ENCODE measurements around the gene TNNT3.
A peak's percentile ranks its signal among the peaks of the same experiment; 100 is the strongest.

The TNNT3 gene

GRCh38 chr11:1919391-1920127 lies at the start of gene TNNT3:
Gene TNNT3 (plus strand): TSS chr11:1919703. CDS start chr11:1922875, 3,172 bp downstream.
- H3K9me3 Mint-ChIP-seq: no peaks in the 10 kb centered on the region
- peaks cover 7% of the 10 kb centered on the region for H3K36me3 Mint-ChIP-seq (ENCODE audit: low read depth)
- peaks cover 56% of the 10 kb centered on the region for H3K4me1 Mint-ChIP-seq
- no peak for TF ChIP-seq CTCF (IDR thresholded peaks at IDR 0.05; ENCODE audit: unreplicated experiment in 3 of 3)
- H3K27me3 Mint-ChIP-seq (ENCODE audit: low read depth): no peaks in the 10 kb centered on the region
- H3K4me3 Mint-ChIP-seq: peak within 1 kb of the TSS; percentile 37 to 91 (median 87)
- H3K27ac Mint-ChIP-seq: peak within 1 kb of the TSS; percentile 50 to 69 (median 66)

DNA sequence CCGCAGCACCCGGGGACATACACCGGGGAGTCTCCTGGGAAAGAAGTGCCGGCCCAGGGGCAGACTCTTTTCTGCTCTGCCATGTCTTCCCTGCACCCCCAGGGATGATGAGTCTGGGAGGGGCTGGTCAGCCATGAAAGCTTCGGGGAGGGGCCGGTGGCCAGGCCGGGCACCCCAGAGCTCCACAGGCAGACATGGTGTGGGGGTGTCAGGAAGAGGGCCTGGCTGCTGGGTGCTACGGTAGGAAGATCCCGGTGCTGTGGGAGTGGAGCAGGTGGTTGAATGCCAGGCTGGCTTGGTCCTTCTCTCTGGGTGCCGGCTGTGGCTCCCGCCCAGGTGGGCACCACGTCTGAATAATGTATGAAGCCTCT lies 49.2 kb upstream of the TNNT3 start:
- Mint-ChIP-seq H3K27ac (peak overlapping the region; percentile 45 to 77 (median 64)), H3K4me3 (no peak overlapping the region), H3K27me3 (ENCODE audit: low read depth) (peaks cover 10% of the 10 kb centered on the region), H3K4me1 (peaks cover 19% of the 10 kb centered on the region), H3K36me3 (ENCODE audit: low read depth) (no peaks in the 10 kb centered on the region), H3K9me3 (no peaks in the 10 kb centered on the region)
- no peak for TF ChIP-seq CTCF (IDR thresholded peaks at IDR 0.05; ENCODE audit: unreplicated experiment in 3 of 3)

DNA sequence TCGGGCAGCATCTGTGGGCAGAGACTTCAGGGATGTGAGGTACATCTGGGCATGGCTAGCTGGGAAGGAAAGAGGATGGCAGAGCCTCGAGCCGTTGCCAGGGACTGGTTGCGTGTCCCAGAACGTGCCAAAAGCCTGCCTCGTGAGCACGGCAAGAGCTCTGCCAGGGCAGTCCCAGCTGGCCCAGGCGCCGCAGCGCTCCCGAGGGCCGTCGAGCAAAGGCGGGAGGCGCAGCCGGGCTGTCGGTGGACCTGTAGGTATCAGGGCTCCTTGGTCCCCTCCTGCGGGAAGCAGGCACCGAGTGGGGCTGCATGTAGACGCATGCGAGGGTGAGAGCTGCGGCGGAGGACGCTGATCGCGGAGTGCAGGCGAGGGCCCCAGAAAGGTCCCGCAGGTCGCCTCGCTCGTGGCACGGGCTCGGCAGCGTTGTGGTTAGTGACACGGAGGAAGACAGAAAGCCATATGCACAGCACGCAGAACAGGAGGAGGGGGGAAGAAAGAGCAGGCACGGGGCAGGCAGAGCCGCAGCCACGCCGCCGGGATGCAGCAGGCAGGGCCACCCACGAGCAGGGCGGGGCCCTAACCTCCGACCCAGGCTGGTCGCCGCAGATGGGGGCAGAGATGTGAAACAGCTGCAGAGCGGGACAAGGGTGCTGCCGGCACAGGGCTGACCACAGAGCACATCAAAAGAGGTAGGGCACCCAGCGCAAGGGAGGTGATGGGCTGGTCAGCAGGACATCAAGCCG lies 48.6 kb upstream of the TNNT3 start:
- Mint-ChIP-seq H3K9me3 (no peaks in the 10 kb centered on the region), H3K36me3 (ENCODE audit: low read depth) (no peaks in the 10 kb centered on the region), H3K4me3 (no peak overlapping the region), H3K4me1 (peaks cover 21% of the 10 kb centered on the region), H3K27ac (peak overlapping the region; percentile 45 to 77 (median 64)), H3K27me3 (ENCODE audit: low read depth) (peaks cover 10% of the 10 kb centered on the region)
- no peak for TF ChIP-seq CTCF (IDR thresholded peaks at IDR 0.05; ENCODE audit: unreplicated experiment in 3 of 3)

DNA sequence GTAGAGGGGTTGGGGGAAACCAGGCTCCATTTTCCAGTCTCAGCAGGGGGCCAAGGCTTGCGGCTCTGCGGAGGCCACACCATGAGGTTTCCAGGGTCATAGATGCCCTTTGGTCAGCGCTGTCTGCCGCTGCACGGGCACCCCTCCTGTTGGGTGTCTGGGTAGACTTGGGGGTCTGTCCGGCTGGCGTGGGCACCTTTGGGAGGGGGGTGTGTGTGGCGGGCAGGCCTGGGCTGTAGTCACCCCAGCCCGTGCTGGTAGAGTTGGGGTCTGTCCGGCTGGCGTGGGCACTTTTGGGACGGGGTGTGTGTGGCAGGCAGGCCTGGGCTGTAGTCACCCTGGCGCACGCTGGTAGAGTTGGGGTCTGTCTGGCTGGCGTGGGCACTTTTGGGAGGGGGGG lies 48.0 kb upstream of the TNNT3 start:
- no peak overlapping the region for H3K4me3 Mint-ChIP-seq
- H3K27ac Mint-ChIP-seq: no peak overlapping the region
- no peaks in the 10 kb centered on the region for H3K9me3 Mint-ChIP-seq
- no peaks in the 10 kb centered on the region for H3K36me3 Mint-ChIP-seq (ENCODE audit: low read depth)
- H3K27me3 Mint-ChIP-seq (ENCODE audit: low read depth): peaks cover 10% of the 10 kb centered on the region
- H3K4me1 Mint-ChIP-seq: peaks cover 21% of the 10 kb centered on the region
- no peak for TF ChIP-seq CTCF (IDR thresholded peaks at IDR 0.05; ENCODE audit: unreplicated experiment in 3 of 3)

DNA sequence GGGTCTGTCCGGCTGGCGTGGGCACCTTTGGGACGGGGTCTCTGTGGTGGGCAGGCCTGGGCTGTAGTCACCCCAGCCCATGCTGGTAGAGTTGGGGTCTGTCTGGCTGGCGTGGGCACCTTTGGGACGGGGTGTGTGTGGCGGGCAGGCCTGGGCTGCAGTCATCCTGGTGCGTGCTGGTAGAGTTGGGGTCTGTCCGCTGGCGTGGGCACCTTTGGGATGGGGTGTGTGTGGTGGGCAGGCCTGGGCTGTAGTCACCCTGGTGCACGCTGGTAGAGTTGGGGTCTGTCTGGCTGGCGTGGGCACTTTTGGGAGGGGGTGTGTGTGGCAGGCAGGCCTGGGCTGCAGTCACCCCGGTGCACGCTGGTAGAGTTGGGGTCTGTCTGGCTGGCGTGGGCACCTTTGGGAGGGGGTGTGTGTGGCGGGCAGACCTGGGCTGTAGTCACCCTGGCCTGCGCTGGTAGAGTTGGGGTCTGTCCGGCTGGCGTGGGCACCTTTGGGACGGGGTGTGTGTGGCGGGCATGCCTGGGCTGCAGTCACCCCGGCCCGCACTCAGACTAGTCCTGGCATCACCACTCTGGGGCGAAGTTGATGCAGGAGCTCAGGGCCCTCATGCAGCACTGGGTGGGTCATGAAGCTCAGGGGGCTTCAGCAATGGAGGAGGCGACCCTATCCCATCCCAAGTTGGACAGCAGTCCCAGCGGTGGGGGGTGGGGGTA lies 47.1 kb upstream of the TNNT3 start:
- H3K4me3 Mint-ChIP-seq: no peak overlapping the region
- no peaks in the 10 kb centered on the region for H3K9me3 Mint-ChIP-seq
- peaks cover 22% of the 10 kb centered on the region for H3K4me1 Mint-ChIP-seq
- no peak for TF ChIP-seq CTCF (IDR thresholded peaks at IDR 0.05; ENCODE audit: unreplicated experiment in 3 of 3)
- H3K27me3 Mint-ChIP-seq (ENCODE audit: low read depth): peaks cover 10% of the 10 kb centered on the region
- no peaks in the 10 kb centered on the region for H3K36me3 Mint-ChIP-seq (ENCODE audit: low read depth)
- peak overlapping the region in 2 of 3 experiments; percentile 92 to 97 for H3K27ac Mint-ChIP-seq
